KMS-11 (cell line): ENCODE data around the gene SHISA5.
"Not testable (repeated sequence)": the region's sequence is repeated elsewhere in the genome, so short reads cannot be mapped to it uniquely, and the experiment has no call there.

Experiments used
- H2AFZ ChIP-seq: fragments of 200-600 bp; sonication (generic); 2 replicates; pipeline ENCODE4 v1.6.1; 2016; ENCODE audit warnings: antibody characterized with exemption, mixed run types, low read depth
- H3K27ac ChIP-seq: fragments of 200-600 bp; sonication (generic); 2 replicates; pipeline ENCODE4 v1.6.1; 2016; ENCODE audit warnings: mild to moderate bottlenecking, mixed run types
- H3K27me3 ChIP-seq: fragments of 200-600 bp; sonication (generic); 2 replicates; pipeline ENCODE4 v1.6.1; 2017; ENCODE audit warnings: mild to moderate bottlenecking, low read depth, mixed run types, moderate library complexity; ENCODE audit not compliant: insufficient read depth
- H3K36me3 ChIP-seq: fragments of 200-600 bp; sonication (generic); 2 replicates; pipeline ENCODE4 v1.6.1; 2017; ENCODE audit warnings: mild to moderate bottlenecking, mixed run types; ENCODE audit not compliant: insufficient read depth
- H3K4me1 ChIP-seq: fragments of 200-600 bp; sonication (generic); 2 replicates; pipeline ENCODE4 v1.6.1; 2016; ENCODE audit warnings: mild to moderate bottlenecking, low read depth, mixed run types; ENCODE audit not compliant: poor library complexity, severe bottlenecking
- H3K4me2 ChIP-seq: fragments of 200-600 bp; sonication (generic); 2 replicates; pipeline ENCODE4 v1.7.0; 2016; ENCODE audit warnings: mild to moderate bottlenecking, mixed run types
- H3K4me3 ChIP-seq: fragments of 200-600 bp; sonication (generic); IDR thresholded peaks from 2 replicates; pipeline ENCODE4 v1.6.1; 2017; ENCODE audit warnings: low read depth, low read length, mixed read lengths; ENCODE audit not compliant: insufficient read depth
- H3K79me2 ChIP-seq: fragments of 200-600 bp; sonication (generic); 2 replicates; pipeline ENCODE4 v1.6.1; 2016; ENCODE audit warnings: low read depth, mixed run types; ENCODE audit not compliant: insufficient read depth
- H3K9ac ChIP-seq: fragments of 200-600 bp; sonication (generic); 2 replicates; pipeline ENCODE4 v1.6.1; 2016; ENCODE audit warnings: mild to moderate bottlenecking, mixed run types
- H4K20me1 ChIP-seq: fragments of 200-600 bp; sonication (generic); 2 replicates; pipeline ENCODE4 v1.6.1; 2016; ENCODE audit warnings: mild to moderate bottlenecking, mixed run types; ENCODE audit not compliant: insufficient read depth
- CTCF ChIP-seq: fragments of 200-600 bp; sonication (generic); conservative IDR thresholded peaks from 2 replicates; pipeline ENCODE4 v1.6.1; 2017; ENCODE audit warnings: low read depth, mild to moderate bottlenecking, antibody characterized with exemption, low read length, moderate library complexity, mixed read lengths

SHISA5 gene

GRCh38 chr3:48535578-48535977, 31.6 kb upstream of the SHISA5 start:
- Histone ChIP-seq H3K27me3 (no peaks in the 10 kb centered on the region), H3K4me3 (no peak overlapping the region), H2AFZ (no peak overlapping the region), H3K36me3 (no peaks in the 10 kb centered on the region), H3K27ac (no peak overlapping the region), H3K79me2 (no peaks in the 10 kb centered on the region), H3K9ac (no peak overlapping the region), H3K4me1 (no peaks in the 10 kb centered on the region), H4K20me1 (no peaks in the 10 kb centered on the region), H3K4me2 (no peak overlapping the region)
- no peak for TF ChIP-seq CTCF

- H2AFZ ChIP-seq: no peak overlapping the region
- H3K27me3 ChIP-seq: no peaks in the 10 kb centered on the region
- no peaks in the 10 kb centered on the region for H3K79me2 ChIP-seq
- no peak overlapping the region for H3K4me2 ChIP-seq
- no peak overlapping the region for H3K9ac ChIP-seq
- no peak for TF ChIP-seq CTCF
- H3K27ac ChIP-seq: no peak overlapping the region
- H4K20me1 ChIP-seq: no peaks in the 10 kb centered on the region
- H3K36me3 ChIP-seq: no peaks in the 10 kb centered on the region
- H3K4me1 ChIP-seq: no peaks in the 10 kb centered on the region
- no peak overlapping the region for H3K4me3 ChIP-seq
Observed at GRCh38 chr3:48532977-48533337, 29.0 kb upstream of the SHISA5 start.

GRCh38 chr3:48532271-48532976, 28.4 kb upstream of the SHISA5 start:
- Histone ChIP-seq H3K4me3 (no peak overlapping the region), H3K79me2 (no peaks in the 10 kb centered on the region), H3K27me3 (no peaks in the 10 kb centered on the region), H2AFZ (no peak overlapping the region), H3K4me1 (no peaks in the 10 kb centered on the region), H3K9ac (no peak overlapping the region), H3K36me3 (no peaks in the 10 kb centered on the region), H4K20me1 (no peaks in the 10 kb centered on the region), H3K27ac (no peak overlapping the region), H3K4me2 (no peak overlapping the region)
- no peak for TF ChIP-seq CTCF

- H3K27me3 ChIP-seq, H3K9ac ChIP-seq, H3K79me2 ChIP-seq, H3K4me3 ChIP-seq, H3K27ac ChIP-seq, H3K4me1 ChIP-seq, H3K4me2 ChIP-seq, H3K36me3 ChIP-seq, H4K20me1 ChIP-seq, H2AFZ ChIP-seq: not testable (repeated sequence)
Observed at GRCh38 chr3:48530701-48531100, 26.7 kb upstream of the SHISA5 start.

- no peaks in the 10 kb centered on the region for H3K4me1 ChIP-seq
- no peak overlapping the region for H3K9ac ChIP-seq
- no peak overlapping the region for H3K4me2 ChIP-seq
- H3K27ac ChIP-seq: no peak overlapping the region
- H3K27me3 ChIP-seq: no peaks in the 10 kb centered on the region
- no peaks in the 10 kb centered on the region for H4K20me1 ChIP-seq
- no peak for TF ChIP-seq CTCF
- H2AFZ ChIP-seq: no peak overlapping the region
- H3K36me3 ChIP-seq: no peaks in the 10 kb centered on the region
- no peaks in the 10 kb centered on the region for H3K79me2 ChIP-seq
- no peak overlapping the region for H3K4me3 ChIP-seq
Observed at GRCh38 chr3:48528754-48529153, 24.8 kb upstream of the SHISA5 start.
